22Rv1 (cell line): ENCODE results near the gene ACHE.

Experiments used
- ZFX ChIP-seq: fragments of 450-650 bp; IDR thresholded peaks from 2 replicates; pipeline ENCODE4 v1.6.1; 2017; ENCODE audit warnings: antibody characterized with exemption, borderline replicate concordance
- TF ChIP-seq, protein P1 (sequence below): fragments of 450-650 bp; IDR thresholded peaks from 2 replicates; pipeline ENCODE4 v1.5.1; 2017; ENCODE audit warnings: mild to moderate bottlenecking

DNA sequence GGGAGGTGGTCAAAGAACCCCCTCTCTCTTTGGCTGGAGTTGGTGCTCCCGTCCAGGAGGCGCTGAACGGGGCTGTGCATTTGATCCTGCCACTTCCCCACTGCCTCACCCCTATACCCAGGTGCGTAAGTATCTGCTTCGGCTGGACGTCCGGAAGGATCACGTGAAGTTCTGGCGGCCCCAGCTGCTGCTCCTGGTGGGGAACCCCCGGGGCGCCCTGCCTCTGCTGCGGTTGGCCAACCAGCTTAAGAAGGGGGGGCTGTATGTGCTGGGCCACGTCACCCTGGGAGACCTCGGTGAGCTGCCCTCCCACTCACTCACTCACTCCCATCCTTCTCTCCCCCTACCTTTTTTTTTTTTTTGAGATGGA, 34.1 kb downstream of the ACHE start:
- TF ChIP-seq, protein P1, sequence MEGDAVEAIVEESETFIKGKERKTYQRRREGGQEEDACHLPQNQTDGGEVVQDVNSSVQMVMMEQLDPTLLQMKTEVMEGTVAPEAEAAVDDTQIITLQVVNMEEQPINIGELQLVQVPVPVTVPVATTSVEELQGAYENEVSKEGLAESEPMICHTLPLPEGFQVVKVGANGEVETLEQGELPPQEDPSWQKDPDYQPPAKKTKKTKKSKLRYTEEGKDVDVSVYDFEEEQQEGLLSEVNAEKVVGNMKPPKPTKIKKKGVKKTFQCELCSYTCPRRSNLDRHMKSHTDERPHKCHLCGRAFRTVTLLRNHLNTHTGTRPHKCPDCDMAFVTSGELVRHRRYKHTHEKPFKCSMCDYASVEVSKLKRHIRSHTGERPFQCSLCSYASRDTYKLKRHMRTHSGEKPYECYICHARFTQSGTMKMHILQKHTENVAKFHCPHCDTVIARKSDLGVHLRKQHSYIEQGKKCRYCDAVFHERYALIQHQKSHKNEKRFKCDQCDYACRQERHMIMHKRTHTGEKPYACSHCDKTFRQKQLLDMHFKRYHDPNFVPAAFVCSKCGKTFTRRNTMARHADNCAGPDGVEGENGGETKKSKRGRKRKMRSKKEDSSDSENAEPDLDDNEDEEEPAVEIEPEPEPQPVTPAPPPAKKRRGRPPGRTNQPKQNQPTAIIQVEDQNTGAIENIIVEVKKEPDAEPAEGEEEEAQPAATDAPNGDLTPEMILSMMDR = no peak
- no peak for TF ChIP-seq ZFX
